Activated T-cell treated with anti-CD3 and anti-CD28 coated beads, Interleukin-2, amount 50 U/mL, for 4 hours (primary cell): ENCODE measurements around the gene LSM8. TPM values are rescaled to one million over a fixed set of nuclear protein-coding genes. Genes with fewer than 3 reads are reported as not detected.
"Not testable (repeated sequence)": the region's sequence is repeated elsewhere in the genome, so short reads cannot be mapped to it uniquely, and the experiment has no call there.

Source experiments
- ATAC-seq, 2 donors: fragments of 200-7000 bp; cut with Tn5 transposase; one replicate each; pipeline ENCODE4 v1.10.0; 2021
- DNase-seq: peaks from one replicate; pipeline ENCODE4 v3.0.0-alpha.2; 2020
- H3K27me3 Mint-ChIP-seq: one replicate; pipeline ENCODE4 v1.8.0; 2021; ENCODE audit warnings: low read depth, mixed read lengths
- H3K36me3 Mint-ChIP-seq: one replicate; pipeline ENCODE4 v1.8.0; 2022; ENCODE audit warnings: mixed read lengths; ENCODE audit not compliant: insufficient read depth
- H3K4me1 Mint-ChIP-seq: one replicate; pipeline ENCODE4 v1.8.0; 2021; ENCODE audit warnings: low read depth, mixed read lengths
- H3K4me3 Mint-ChIP-seq: one replicate; pipeline ENCODE4 v1.8.0; 2021; ENCODE audit warnings: mild to moderate bottlenecking, moderate library complexity, mixed read lengths
- H3K9me3 Mint-ChIP-seq: one replicate; pipeline ENCODE4 v1.8.0; 2021; ENCODE audit warnings: mixed read lengths
- total RNA-seq, 3 donors: library from RNA; stranded (reverse); gene quantifications; one replicate each; pipeline ENCODE4 v1.2.1, GENCODE V29; 2021

Gene LSM8
- total RNA-seq: 10 to 100 TPM; 45.9 to 51.7 (median 50.6) TPM

DNA sequence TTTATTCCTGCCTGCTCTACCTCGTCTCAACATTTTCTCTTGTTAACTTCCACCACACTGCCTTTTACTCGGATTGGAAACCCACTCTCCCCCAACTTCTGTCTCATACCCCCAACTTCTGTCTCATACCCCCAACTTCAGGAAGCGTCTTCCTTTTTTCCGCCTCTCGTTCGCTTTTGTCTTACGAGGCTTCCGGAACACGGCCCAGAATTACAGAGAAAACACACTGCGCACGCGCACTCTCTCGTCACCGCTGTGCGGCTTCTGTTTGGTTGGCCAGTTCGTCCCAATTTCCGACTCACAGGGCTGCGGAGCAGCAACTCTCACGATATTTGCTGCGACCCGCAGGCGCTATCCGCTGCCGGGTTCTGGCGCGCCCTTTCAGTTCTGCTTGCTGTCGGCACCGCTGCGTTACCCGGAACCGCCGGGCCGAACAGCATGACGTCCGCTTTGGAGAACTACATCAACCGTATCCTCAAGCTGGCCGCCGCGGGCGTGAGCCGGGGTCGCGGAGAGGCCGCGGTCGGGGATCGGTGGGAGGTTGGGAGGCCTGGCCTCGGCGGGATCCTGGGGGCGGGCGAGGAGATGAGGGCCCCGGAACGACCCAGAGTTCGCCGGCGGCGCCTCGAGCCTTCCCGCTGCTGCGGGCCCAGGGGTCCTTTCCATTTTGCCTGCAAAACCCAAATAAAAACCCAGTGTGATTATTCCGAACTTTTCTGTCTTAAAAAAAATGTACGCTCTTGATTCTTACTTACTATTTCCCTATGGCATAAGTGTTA, at the start of gene LSM8:
Gene LSM8 (plus strand): TSS at position 379 of the 779 bp plus-strand sequence. CDS start 60 bp downstream, at position 439.
- Mint-ChIP-seq H3K27me3 (no peaks in the 10 kb centered on the region), H3K4me1 (peaks cover 38% of the 10 kb centered on the region), H3K36me3 (peaks cover 27% of the 10 kb centered on the region), H3K4me3 (peak within 1 kb of the TSS; percentile 90), H3K9me3 (no peaks in the 10 kb centered on the region)
- ATAC-seq (peak; percentile 99), DNase-seq (peak; percentile 97)

DNA sequence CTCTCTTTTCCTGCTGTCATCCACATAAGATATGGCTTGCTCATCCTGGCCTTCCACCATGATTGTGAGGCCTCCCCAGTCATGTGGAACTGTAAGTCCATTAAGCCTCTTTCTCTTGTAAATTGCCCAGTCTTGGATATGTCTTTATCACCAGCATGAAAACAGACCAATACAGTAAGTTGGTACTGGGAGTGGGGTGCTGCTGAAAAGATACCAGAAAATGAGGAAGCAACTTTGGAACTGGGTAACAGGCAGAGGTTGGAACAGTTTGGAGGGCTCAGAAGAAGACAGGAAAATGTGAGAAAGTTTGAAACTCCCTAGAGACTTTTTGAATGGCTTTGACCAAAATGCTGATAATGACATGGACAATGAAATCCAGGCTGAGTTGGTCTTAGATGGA, 49.5 kb upstream of the LSM8 start:
- not testable (repeated sequence) for H3K9me3 Mint-ChIP-seq, H3K36me3 Mint-ChIP-seq, H3K27me3 Mint-ChIP-seq, DNase-seq, ATAC-seq, H3K4me3 Mint-ChIP-seq, H3K4me1 Mint-ChIP-seq

DNA sequence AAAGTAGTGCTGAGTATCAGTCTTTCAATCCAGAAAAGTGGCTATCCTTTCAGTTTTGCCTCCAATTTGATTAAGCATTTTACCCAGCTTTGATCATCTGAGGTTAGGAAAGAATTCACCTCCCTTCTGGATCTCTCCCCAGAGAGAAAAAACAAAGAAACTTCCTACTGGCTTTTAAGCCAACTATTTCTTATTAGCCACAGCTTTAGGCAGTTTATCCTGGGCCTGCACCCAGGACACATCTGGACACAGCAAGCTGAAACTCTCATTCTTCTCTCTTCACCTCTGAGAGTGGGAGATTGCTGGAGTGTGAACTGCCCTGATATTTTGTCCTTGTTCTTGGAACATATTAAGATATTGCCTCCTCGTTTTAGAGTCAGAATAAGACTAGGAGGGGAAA, 43.5 kb upstream of the LSM8 start:
- H3K9me3 Mint-ChIP-seq: no peaks in the 10 kb centered on the region
- DNase-seq (no peak), ATAC-seq (no peak)
- H3K4me1 Mint-ChIP-seq: no peaks in the 10 kb centered on the region
- peaks cover 4% of the 10 kb centered on the region for H3K27me3 Mint-ChIP-seq
- H3K4me3 Mint-ChIP-seq: no peak overlapping the region
- H3K36me3 Mint-ChIP-seq: no peaks in the 10 kb centered on the region

DNA sequence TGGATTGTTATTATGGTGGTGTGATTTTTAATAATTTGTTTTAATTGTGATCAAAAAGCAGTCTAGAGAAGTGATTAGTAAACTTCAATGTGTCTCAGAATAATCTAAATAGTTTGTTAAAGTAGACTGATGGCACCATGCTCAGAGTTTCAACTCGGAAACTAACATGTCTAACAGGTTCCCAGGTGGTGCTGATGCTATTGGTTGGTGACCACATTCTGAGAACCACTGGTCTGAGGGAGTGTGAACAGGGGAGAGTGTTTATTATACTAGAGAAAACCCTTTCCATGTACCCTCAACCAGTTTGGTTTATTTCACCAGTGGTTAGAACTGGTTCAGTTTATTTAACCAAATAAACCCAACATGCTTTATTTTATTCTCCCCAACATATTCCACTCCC, 42.0 kb upstream of the LSM8 start:
- DNase-seq (no peak), ATAC-seq (no peak)
- H3K27me3 Mint-ChIP-seq: peaks cover 4% of the 10 kb centered on the region
- H3K4me1 Mint-ChIP-seq: no peaks in the 10 kb centered on the region
- H3K4me3 Mint-ChIP-seq: no peak overlapping the region
- no peaks in the 10 kb centered on the region for H3K36me3 Mint-ChIP-seq
- H3K9me3 Mint-ChIP-seq: no peaks in the 10 kb centered on the region

DNA sequence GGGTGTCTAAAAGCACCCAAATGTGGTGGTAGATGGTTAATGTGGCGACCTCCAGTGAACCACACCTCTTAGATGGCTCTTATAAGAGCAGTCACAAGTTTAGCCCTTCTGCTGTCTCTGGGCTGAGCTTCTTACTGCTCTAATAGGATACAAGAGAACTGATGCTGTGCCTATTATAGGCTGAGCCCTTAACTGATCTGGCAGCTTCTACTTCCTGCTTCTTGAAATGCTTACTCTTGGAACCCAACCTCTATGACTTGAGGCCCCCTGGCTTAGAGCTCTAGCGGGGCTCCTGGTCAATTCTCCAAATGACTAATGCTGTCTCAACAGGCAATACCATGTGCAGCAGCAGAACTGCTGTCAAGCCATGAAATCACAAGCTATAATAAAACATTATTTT, 35.0 kb upstream of the LSM8 start:
- Mint-ChIP-seq H3K36me3 (no peaks in the 10 kb centered on the region), H3K4me1 (no peaks in the 10 kb centered on the region), H3K9me3 (no peaks in the 10 kb centered on the region), H3K4me3 (no peak overlapping the region), H3K27me3 (peaks cover 6% of the 10 kb centered on the region)
- DNase-seq: no peak
- no peak for ATAC-seq

DNA sequence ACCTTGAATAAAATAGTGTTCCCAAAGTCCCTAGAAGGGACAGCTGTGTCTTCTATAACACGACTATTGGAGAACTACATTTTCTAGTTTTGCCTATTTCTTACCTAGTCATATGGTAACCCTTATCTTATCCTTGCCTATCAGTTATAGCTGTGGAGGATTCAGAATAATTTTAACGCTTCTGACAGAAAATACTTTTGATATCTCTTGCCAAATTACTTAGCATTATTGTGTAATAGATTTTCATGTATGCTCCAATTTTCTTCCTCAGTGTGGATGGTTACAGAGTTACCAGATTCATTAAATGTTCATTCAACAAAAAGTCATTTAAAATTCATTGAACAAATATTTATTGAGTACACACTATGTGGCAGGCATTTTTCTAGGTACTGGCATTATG, 34.6 kb upstream of the LSM8 start:
- ATAC-seq: no peak
- H3K4me1 Mint-ChIP-seq: no peaks in the 10 kb centered on the region
- peaks cover 6% of the 10 kb centered on the region for H3K27me3 Mint-ChIP-seq
- H3K9me3 Mint-ChIP-seq: no peaks in the 10 kb centered on the region
- H3K36me3 Mint-ChIP-seq: no peaks in the 10 kb centered on the region
- no peak for DNase-seq
- H3K4me3 Mint-ChIP-seq: no peak overlapping the region

DNA sequence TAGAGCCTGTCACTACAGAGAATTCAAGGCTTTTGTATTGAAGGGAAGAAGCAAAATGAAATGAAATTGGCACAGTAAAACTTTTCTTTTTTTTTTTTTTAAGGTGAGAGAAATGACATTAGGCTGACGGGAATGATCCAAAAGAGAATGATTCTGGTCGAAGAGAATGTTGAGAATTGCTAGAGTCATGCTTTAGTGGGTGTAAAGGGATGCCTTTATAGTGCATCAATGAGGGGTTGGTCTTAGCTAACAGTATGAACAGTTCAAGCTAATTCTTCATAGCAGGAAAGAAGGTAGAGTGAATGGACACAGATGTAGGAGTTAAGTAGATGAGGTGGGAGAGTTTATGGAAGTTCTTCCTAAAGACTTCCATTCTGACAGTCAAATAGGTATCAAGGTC, 32.3 kb upstream of the LSM8 start:
- Mint-ChIP-seq H3K4me3 (no peak overlapping the region), H3K4me1 (no peaks in the 10 kb centered on the region), H3K9me3 (no peaks in the 10 kb centered on the region), H3K27me3 (peaks cover 17% of the 10 kb centered on the region), H3K36me3 (no peaks in the 10 kb centered on the region)
- no peak for DNase-seq
- no peak for ATAC-seq

DNA sequence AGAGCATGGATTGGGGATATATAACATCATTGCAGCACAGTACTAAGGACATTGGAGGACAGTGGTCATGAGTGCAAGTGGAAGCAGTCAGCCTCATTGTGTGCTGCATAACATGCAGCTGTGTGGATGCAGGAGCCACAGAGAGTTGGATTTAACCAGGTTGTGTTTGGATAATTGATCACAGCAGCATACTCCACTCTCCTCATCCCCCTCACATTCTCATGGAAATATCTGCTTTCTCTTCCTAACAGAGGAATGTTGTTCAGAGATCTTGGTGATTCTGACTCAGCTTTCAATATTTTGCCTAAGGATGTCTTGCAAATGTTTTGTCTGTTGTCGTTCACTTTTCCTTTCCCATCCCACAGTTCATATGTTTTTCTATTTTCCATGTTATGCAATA, 31.8 kb upstream of the LSM8 start:
- no peaks in the 10 kb centered on the region for H3K4me1 Mint-ChIP-seq
- no peaks in the 10 kb centered on the region for H3K36me3 Mint-ChIP-seq
- H3K4me3 Mint-ChIP-seq: no peak overlapping the region
- ATAC-seq (no peak), DNase-seq (no peak)
- no peaks in the 10 kb centered on the region for H3K9me3 Mint-ChIP-seq
- peaks cover 17% of the 10 kb centered on the region for H3K27me3 Mint-ChIP-seq

DNA sequence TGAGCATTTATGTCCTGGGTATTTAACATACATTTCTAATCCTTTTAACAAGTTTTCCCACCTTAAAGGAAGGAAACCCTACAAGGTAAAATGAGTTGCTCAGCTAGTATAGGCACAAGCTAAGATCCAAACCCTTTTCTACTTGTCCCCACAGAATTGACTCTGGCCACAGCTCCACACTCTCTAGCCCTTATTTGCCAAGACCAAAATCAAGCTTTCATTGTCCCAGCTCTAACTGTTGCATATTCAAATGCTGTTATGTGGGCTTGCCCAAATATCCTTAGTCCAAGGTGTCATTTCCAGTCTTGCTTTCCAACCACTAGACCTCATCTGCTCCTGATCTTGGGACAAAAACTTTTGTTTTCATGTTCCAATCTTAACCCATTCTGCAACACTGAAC, 31.3 kb upstream of the LSM8 start:
- no peaks in the 10 kb centered on the region for H3K4me1 Mint-ChIP-seq
- ATAC-seq (no peak), DNase-seq (no peak)
- no peaks in the 10 kb centered on the region for H3K9me3 Mint-ChIP-seq
- H3K36me3 Mint-ChIP-seq: no peaks in the 10 kb centered on the region
- H3K4me3 Mint-ChIP-seq: no peak overlapping the region
- peaks cover 17% of the 10 kb centered on the region for H3K27me3 Mint-ChIP-seq

DNA sequence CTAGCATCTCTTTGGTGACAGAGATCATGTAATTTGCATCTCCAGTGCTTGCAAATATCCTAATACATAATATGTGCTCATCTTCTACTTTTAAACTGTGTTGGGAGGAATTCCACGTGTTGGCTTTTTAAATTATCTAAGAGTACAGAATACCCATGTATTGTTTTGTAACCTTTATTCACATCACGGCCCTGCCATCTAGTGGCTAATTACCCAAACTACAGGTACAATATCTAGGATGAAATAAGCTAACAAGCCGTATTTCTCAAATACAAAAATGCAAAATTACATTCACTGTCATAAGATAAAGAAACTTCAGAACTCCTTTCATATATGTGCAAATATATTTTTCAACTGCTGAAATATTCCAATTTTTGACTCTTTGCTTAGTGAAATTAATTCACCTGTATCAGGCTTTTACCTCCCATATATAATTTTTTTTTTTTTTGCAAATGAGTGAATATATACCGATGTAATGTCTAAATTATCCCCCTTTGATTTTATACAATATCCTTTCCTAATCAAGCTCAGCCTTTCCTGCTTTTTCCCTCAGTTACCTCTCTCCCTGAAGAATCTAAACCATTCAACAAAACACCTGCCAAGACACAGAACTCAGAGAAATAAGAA, 30.3 kb upstream of the LSM8 start:
- no peaks in the 10 kb centered on the region for H3K4me1 Mint-ChIP-seq
- DNase-seq (no peak), ATAC-seq (no peak)
- H3K36me3 Mint-ChIP-seq: no peaks in the 10 kb centered on the region
- peaks cover 7% of the 10 kb centered on the region for H3K9me3 Mint-ChIP-seq
- peaks cover 17% of the 10 kb centered on the region for H3K27me3 Mint-ChIP-seq
- no peak overlapping the region for H3K4me3 Mint-ChIP-seq

DNA sequence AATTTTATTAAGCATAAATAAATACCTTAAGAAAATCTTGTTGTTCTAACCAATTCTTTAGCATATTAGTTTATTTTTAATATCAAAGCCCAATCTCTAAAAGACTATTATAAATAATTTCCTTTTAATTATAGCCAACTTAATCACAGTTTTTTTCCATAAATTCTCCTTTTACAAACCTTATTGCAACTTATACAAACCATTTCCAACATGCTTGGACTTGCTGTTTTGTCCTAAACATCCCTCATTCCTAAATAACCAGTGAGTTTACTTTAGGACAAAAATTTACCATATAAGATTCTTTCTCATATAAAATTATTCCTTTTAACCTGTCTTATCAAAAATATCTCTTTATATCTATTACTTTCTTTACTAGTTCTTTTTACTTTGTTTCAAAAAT, 25.2 kb upstream of the LSM8 start:
- Mint-ChIP-seq H3K27me3 (peaks cover 15% of the 10 kb centered on the region), H3K36me3 (no peaks in the 10 kb centered on the region), H3K9me3 (peaks cover 7% of the 10 kb centered on the region), H3K4me1 (no peaks in the 10 kb centered on the region), H3K4me3 (no peak overlapping the region)
- ATAC-seq: no peak
- DNase-seq: no peak

DNA sequence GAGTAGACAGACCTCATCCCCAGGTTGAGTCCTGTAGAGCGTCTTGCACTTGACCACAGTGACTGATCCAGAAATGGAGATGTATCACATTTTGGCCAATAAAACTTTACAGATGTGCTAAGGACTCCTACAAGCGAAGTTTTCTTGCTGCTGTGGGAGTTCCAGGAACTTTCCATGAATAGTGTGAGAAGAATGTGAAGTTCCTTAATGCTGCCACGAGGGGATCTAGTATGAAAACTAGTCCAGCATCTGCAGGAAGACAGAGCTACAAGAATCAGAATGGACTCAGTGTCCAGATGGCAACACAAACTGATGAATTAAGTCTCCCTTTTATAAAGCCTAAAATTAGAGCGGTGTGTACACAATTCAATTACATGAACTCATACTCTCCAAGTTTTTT, 14.8 kb upstream of the LSM8 start:
- Mint-ChIP-seq H3K9me3 (no peaks in the 10 kb centered on the region), H3K27me3 (peaks cover 29% of the 10 kb centered on the region), H3K4me1 (no peaks in the 10 kb centered on the region), H3K36me3 (no peaks in the 10 kb centered on the region), H3K4me3 (no peak overlapping the region)
- DNase-seq (no peak), ATAC-seq (no peak)

DNA sequence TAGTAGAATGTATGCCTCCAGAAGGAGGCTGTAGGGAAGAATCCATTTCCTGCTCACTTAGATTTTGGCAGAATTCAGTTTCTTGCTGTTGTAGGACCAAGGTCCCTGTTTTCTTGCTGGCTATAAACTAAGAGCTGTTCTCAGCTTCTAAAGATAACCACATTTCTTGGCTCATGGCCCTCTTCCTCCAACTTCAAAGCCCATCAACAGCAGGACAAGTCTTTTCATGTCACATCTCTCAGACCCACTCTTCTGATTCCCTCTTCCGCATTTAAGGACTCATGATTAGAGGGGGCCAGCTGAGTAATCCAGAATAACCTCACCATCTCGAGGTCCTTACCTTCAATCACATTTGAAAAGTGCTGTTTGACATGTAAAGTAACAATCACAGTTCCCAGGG, 8.2 kb upstream of the LSM8 start:
- Mint-ChIP-seq H3K27me3 (peaks cover 17% of the 10 kb centered on the region), H3K4me3 (no peak overlapping the region), H3K4me1 (no peaks in the 10 kb centered on the region), H3K36me3 (no peaks in the 10 kb centered on the region), H3K9me3 (no peaks in the 10 kb centered on the region)
- DNase-seq (no peak), ATAC-seq (no peak)

DNA sequence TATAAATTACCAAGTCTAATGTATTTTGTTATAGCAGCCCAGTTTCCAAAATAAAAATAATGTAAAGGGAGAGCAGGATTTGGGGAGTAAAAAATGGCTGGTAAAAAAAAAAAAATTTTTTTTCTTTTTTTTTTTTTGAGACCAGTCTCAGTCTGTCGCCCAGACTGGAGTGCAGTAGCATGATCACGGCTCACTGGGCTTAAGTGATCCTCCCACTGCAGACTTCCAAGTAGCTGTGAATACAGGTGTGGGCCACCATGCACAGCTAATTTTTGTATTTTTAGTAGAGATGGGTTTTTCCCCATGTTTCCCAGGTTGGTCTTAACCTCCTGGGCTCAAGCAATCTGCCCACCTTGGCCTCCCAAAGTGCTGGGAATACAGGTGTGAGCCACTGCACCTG, 4.8 kb upstream of the LSM8 start:
- DNase-seq (no peak), ATAC-seq (no peak)
- Mint-ChIP-seq H3K36me3 (peaks cover 3% of the 10 kb centered on the region), H3K4me1 (peaks cover 11% of the 10 kb centered on the region), H3K27me3 (peaks cover 6% of the 10 kb centered on the region), H3K4me3 (no peak overlapping the region), H3K9me3 (no peaks in the 10 kb centered on the region)
